Bronchial epithelial cell (primary cell): ENCODE measurements around the gene KCNC4. TPM values are rescaled to one million over a fixed set of nuclear protein-coding genes. Genes with fewer than 3 reads are reported as not detected.

Experiments used
- DNase-seq: peaks from one replicate; pipeline ENCODE4 v3.0.0-alpha.2; 2010; ENCODE audit warnings: low read depth
- FAIRE-seq: peaks from 2 replicates; lab custom pipeline; 2011; peaks lifted over from hg19 to GRCh38; lab: Jason Lieb, UNC
- H3K27me3 ChIP-seq: 2 replicates; pipeline ENCODE4 v1.5.1; 2011; ENCODE audit warnings: low read length; ENCODE audit not compliant: control insufficient read depth, insufficient read depth
- H3K36me3 ChIP-seq: 2 replicates; pipeline ENCODE4 v1.5.1; 2011; ENCODE audit warnings: low read length; ENCODE audit not compliant: control insufficient read depth, insufficient read depth
- H3K4me3 ChIP-seq: 2 replicates; pipeline ENCODE4 v1.5.1; 2011; ENCODE audit warnings: mild to moderate bottlenecking, low read depth, low read length, control low read depth
- CTCF ChIP-seq: IDR thresholded peaks from 2 replicates; pipeline ENCODE4 v1.5.1; 2011; ENCODE audit warnings: mild to moderate bottlenecking, moderate library complexity, low read length, control low read depth, inconsistent platforms; ENCODE audit not compliant: insufficient read depth, severe bottlenecking
- total RNA-seq: library from RNA; depleted of rRNA; stranded (reverse); fragments of >200 nt; gene quantifications from 2 replicates; pipeline ENCODE4 v1.2.1, GENCODE V29; 2014

KCNC4 gene
- total RNA-seq, 1 donor from 2014 or later: 0.53 TPM

- FAIRE-seq (no peak), DNase-seq (no peak)
- H3K27me3 ChIP-seq: no peaks in the 10 kb centered on the region
- no peak overlapping the region for H3K4me3 ChIP-seq
- TF ChIP-seq CTCF: no peak
- no peaks in the 10 kb centered on the region for H3K36me3 ChIP-seq
Observed at GRCh38 chr1:110250008-110250407, 39.9 kb downstream of the KCNC4 start.

GRCh38 chr1:110250749-110251148 is 40.6 kb downstream of the KCNC4 start:
- FAIRE-seq (no peak), DNase-seq (no peak)
- no peaks in the 10 kb centered on the region for H3K36me3 ChIP-seq
- H3K4me3 ChIP-seq: no peak overlapping the region
- H3K27me3 ChIP-seq: no peaks in the 10 kb centered on the region
- TF ChIP-seq CTCF: no peak

- Histone ChIP-seq H3K27me3 (no peaks in the 10 kb centered on the region), H3K36me3 (no peaks in the 10 kb centered on the region), H3K4me3 (no peak overlapping the region)
- TF ChIP-seq CTCF: no peak
- DNase-seq (no peak), FAIRE-seq (no peak)
Observed at GRCh38 chr1:110253213-110253612, 43.1 kb downstream of the KCNC4 start.

- FAIRE-seq (no peak), DNase-seq (no peak)
- Histone ChIP-seq H3K36me3 (no peaks in the 10 kb centered on the region), H3K27me3 (no peaks in the 10 kb centered on the region), H3K4me3 (no peak overlapping the region)
- no peak for TF ChIP-seq CTCF
Observed at GRCh38 chr1:110254604-110255391, 44.7 kb downstream of the KCNC4 start.

- no peak for FAIRE-seq
- Histone ChIP-seq H3K27me3 (no peaks in the 10 kb centered on the region), H3K36me3 (no peaks in the 10 kb centered on the region), H3K4me3 (no peak overlapping the region)
- no peak for TF ChIP-seq CTCF
- no peak for DNase-seq
Observed at GRCh38 chr1:110255392-110255787, 45.3 kb downstream of the KCNC4 start.

GRCh38 chr1:110258734-110259133 is 48.6 kb downstream of the KCNC4 start:
- DNase-seq (no peak), FAIRE-seq (no peak)
- H3K36me3 ChIP-seq: no peaks in the 10 kb centered on the region
- no peak for TF ChIP-seq CTCF
- H3K4me3 ChIP-seq: no peak overlapping the region
- no peaks in the 10 kb centered on the region for H3K27me3 ChIP-seq
